Choroid plexus epithelial cell (primary cell): ENCODE results near the gene REEP5.
A peak's percentile ranks its signal among the peaks of the same experiment; 100 is the strongest.

Experiments used
- DNase-seq: peaks from one replicate; pipeline ENCODE4 v3.0.0-alpha.2; 2010; ENCODE audit warnings: low read depth
- H3K4me3 ChIP-seq: 2 replicates; pipeline ENCODE4 v1.5.1; 2011; ENCODE audit warnings: low read depth, mild to moderate bottlenecking, control low read depth, low read length, moderate library complexity
- TF ChIP-seq, protein P1 (sequence below): conservative IDR thresholded peaks from 2 replicates; pipeline ENCODE4 v1.5.1; 2011; ENCODE audit warnings: low read depth, mild to moderate bottlenecking, control low read depth, inconsistent platforms, low read length, moderate library complexity

Gene REEP5

DNA sequence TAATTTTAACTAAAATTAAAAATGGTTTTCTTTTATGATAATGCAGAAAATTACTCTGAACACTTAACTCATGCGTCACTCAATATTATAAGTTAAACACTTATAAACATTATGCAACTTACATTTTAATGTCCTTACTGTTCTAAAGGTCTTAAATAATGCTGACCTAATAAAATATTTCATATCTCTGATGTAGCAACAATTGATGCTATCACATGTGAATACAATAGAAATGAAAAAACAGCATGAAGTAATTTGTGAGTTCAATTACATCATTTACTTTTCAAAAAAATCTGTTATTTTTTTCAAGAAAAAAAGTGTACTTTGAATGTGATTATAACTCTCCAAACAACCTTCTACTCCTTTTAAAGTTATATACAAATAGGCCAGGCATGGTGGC is 26.4 kb upstream of the REEP5 start:
- DNase-seq = no peak
- TF ChIP-seq, protein P1, sequence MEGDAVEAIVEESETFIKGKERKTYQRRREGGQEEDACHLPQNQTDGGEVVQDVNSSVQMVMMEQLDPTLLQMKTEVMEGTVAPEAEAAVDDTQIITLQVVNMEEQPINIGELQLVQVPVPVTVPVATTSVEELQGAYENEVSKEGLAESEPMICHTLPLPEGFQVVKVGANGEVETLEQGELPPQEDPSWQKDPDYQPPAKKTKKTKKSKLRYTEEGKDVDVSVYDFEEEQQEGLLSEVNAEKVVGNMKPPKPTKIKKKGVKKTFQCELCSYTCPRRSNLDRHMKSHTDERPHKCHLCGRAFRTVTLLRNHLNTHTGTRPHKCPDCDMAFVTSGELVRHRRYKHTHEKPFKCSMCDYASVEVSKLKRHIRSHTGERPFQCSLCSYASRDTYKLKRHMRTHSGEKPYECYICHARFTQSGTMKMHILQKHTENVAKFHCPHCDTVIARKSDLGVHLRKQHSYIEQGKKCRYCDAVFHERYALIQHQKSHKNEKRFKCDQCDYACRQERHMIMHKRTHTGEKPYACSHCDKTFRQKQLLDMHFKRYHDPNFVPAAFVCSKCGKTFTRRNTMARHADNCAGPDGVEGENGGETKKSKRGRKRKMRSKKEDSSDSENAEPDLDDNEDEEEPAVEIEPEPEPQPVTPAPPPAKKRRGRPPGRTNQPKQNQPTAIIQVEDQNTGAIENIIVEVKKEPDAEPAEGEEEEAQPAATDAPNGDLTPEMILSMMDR = no peak
- no peak overlapping the region for H3K4me3 ChIP-seq

GRCh38 chr5:112940670-112941069 is 18.6 kb upstream of the REEP5 start:
- TF ChIP-seq, protein P1 = no peak
- no peak for DNase-seq
- H3K4me3 ChIP-seq = no peak overlapping the region

DNA sequence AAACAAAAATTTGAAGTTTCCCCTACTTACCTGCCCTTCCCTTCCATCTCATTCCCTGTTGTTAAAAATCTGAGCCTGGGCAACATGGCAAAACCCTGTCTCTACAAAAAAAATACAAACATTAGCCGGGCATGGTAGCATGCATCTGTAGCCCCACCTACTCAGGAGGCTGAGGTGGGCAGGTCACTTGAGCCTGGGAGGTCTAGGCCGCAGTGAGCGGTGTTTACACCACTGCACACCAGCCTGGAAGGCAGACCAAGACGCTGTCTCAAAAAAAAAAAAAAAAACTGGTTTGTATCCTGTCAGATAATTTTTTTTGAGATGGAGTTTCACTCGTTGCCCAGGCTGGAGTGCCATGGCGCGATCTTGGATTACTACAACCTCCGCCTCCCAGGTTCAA is 16.3 kb upstream of the REEP5 start:
- no peak for DNase-seq
- H3K4me3 ChIP-seq = no peak overlapping the region
- TF ChIP-seq, protein P1 = no peak

- DNase-seq = no peak
- no peak overlapping the region for H3K4me3 ChIP-seq
- TF ChIP-seq, protein P1 = no peak
Measured at GRCh38 chr5:112935675-112936074, 13.6 kb upstream of the REEP5 start.

DNA sequence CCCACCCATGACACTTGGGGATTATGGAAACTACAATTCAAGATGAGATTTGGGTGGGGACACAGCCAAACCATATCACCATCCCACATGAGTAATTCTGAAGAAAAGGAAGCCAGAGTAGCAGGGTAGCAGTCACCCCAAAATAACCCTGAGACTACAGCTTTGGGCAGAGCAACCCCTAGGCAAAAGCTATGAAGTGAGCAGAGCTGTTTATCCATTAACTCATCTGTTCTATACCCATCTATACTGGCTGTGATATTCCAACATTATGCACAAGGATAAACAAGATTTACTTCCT is 12.3 kb upstream of the REEP5 start:
- TF ChIP-seq, protein P1 = no peak
- DNase-seq = no peak
- H3K4me3 ChIP-seq = no peak overlapping the region

DNA sequence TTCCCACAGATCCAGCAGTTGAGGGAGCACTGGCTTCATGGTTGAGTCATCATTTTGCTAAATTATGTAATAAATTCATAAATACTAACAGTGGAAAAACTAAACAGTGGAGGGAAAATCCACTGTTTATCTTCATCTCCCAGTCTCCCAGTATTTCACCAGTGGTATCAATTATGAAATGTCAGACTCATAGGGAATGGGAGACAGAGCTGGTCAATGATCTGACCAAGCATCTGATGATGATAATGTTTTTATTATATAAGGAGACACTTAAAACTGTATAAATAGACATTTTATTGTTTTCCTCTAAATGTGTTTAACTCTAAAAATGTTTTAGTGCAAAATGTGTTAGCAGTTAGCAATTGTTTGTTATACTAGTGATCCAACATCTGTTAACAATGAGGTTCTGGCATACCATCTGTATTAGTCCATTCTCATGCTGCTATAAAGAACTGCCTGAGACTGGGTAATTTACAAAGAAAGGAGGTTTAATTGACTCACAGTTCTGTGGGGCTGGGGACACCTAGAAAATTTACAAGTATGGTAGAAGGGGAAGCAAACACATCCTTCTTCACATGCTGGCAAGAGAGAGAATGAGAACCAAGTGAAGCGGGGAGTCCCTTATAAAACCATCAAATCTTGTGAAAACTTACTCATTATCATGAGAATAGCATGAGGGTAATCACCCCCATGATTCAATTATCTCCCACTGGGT is 11.8 kb upstream of the REEP5 start:
- TF ChIP-seq, protein P1 = no peak
- DNase-seq = peak; percentile 40
- no peak overlapping the region for H3K4me3 ChIP-seq

GRCh38 chr5:112933105-112933504 is 11.1 kb upstream of the REEP5 start:
- no peak for DNase-seq
- TF ChIP-seq, protein P1 = no peak
- H3K4me3 ChIP-seq = no peak overlapping the region
